Loucy (cell line): ENCODE measurements around the gene RBM33.

Source experiments
- EZH2phosphoT487 ChIP-seq: fragments of 200-600 bp; IDR thresholded peaks from 2 replicates; pipeline ENCODE4 v1.6.1; 2018; ENCODE audit warnings: antibody characterized with exemption, mild to moderate bottlenecking, moderate library complexity, borderline replicate concordance
- TF ChIP-seq, protein P1 (sequence below): fragments of 200-600 bp; sonication (generic); conservative IDR thresholded peaks from 2 replicates; pipeline ENCODE4 v1.5.1; 2014; ENCODE audit warnings: mild to moderate bottlenecking, antibody characterized with exemption, low read length

DNA sequence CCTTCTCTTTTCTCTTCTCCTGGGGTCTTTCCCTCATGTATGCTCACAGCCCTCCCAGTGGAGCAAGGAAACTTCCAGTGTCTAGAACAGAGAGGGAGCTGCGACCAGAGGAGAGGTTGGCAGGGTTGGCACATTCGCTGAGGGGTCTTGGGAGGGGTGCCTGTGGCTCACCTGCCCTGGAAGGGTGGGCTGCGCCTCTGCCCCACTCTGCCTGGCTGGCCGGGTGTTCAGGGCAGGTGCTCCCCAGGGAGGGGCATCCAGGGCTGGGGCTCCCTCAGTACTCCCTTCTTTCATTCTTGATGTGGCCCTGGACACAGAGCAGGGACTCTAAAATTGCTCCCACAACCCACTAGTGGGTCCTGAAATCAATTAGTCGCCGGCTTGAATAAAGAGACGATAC lies 150.9 kb downstream of the RBM33 start:
- TF ChIP-seq, protein P1, sequence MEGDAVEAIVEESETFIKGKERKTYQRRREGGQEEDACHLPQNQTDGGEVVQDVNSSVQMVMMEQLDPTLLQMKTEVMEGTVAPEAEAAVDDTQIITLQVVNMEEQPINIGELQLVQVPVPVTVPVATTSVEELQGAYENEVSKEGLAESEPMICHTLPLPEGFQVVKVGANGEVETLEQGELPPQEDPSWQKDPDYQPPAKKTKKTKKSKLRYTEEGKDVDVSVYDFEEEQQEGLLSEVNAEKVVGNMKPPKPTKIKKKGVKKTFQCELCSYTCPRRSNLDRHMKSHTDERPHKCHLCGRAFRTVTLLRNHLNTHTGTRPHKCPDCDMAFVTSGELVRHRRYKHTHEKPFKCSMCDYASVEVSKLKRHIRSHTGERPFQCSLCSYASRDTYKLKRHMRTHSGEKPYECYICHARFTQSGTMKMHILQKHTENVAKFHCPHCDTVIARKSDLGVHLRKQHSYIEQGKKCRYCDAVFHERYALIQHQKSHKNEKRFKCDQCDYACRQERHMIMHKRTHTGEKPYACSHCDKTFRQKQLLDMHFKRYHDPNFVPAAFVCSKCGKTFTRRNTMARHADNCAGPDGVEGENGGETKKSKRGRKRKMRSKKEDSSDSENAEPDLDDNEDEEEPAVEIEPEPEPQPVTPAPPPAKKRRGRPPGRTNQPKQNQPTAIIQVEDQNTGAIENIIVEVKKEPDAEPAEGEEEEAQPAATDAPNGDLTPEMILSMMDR: no peak
- TF ChIP-seq EZH2phosphoT487: no peak
